Neuron (in vitro differentiated cells): Measurements from ENCODE around the gene GRB10.

Experiments
- H2AFZ ChIP-seq: one replicate; pipeline ENCODE4 v1.6.1; 2013; ENCODE audit warnings: low read depth, mild to moderate bottlenecking, inconsistent platforms, low read length, moderate library complexity
- H3K27me3 ChIP-seq: one replicate; pipeline ENCODE4 v1.6.1; 2013; ENCODE audit warnings: low read length; ENCODE audit not compliant: insufficient read depth
- H3K36me3 ChIP-seq: one replicate; pipeline ENCODE4 v1.6.1; 2013; ENCODE audit warnings: low read length; ENCODE audit not compliant: insufficient read depth
- H3K4me1 ChIP-seq: one replicate; pipeline ENCODE4 v1.6.1; 2013; ENCODE audit warnings: low read length; ENCODE audit not compliant: insufficient read depth
- H3K4me3 ChIP-seq: 2 replicates; pipeline ENCODE4 v1.5.1; 2013; ENCODE audit warnings: mild to moderate bottlenecking, low read length, moderate library complexity
- H3K9me3 ChIP-seq: one replicate; pipeline ENCODE4 v1.6.1; 2013; ENCODE audit warnings: low read length

Gene GRB10

DNA sequence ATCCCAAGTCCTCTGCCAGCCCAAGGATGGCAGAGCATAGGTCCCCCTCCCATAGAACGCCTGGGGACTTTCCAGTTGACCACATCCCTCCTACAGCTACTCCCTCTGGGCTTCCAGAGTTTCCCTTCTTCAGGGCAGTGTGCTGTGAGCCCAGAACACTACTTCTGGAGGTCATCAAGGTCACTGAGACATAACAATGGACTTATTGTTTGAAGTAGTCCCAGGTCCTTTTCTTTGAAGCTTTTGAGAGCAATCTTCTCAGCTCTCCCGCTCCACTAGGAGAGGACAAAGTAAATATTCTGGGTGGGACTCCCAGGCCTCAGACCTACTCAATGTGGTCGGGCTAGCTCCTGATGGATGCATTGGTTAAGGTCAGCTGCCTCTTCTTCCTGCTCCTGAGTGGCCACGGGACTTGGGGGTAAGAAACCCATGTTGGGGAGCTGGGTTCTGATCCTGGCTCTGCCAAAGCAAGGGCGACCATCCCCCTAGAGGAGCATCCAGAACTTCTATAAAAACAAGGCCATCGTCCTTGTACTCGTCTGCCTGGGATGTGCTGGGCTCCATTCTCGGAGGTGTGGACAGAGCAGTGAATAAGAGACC is 134.0 kb downstream of the GRB10 start:
- Histone ChIP-seq H3K27me3 (no peaks in the 10 kb centered on the region), H3K9me3 (no peaks in the 10 kb centered on the region), H2AFZ (no peak overlapping the region), H3K4me3 (no peak overlapping the region), H3K36me3 (peaks cover 7% of the 10 kb centered on the region), H3K4me1 (no peaks in the 10 kb centered on the region)

DNA sequence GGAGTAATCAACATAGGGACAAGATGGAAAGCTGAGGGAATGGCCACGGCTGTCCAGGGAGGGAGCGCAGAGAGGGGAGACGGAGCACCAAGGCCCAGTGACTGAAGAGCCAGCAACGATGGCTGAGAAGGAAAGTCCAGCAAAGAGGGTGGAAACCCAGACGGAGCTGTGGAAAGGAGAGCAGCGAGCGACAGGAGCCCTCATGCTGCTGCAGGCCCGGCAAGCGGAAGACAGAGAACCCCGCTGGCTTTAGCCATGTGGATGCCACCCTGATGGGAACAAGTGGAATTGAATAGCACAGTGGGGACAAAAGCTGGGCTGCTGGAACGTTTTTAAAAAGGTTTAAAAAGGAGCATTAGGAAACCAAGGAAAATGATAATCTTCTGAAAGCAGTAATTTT is 134.6 kb downstream of the GRB10 start:
- Histone ChIP-seq H3K4me3 (no peak overlapping the region), H3K36me3 (peaks cover 6% of the 10 kb centered on the region), H2AFZ (no peak overlapping the region), H3K9me3 (no peaks in the 10 kb centered on the region), H3K27me3 (no peaks in the 10 kb centered on the region), H3K4me1 (no peaks in the 10 kb centered on the region)

DNA sequence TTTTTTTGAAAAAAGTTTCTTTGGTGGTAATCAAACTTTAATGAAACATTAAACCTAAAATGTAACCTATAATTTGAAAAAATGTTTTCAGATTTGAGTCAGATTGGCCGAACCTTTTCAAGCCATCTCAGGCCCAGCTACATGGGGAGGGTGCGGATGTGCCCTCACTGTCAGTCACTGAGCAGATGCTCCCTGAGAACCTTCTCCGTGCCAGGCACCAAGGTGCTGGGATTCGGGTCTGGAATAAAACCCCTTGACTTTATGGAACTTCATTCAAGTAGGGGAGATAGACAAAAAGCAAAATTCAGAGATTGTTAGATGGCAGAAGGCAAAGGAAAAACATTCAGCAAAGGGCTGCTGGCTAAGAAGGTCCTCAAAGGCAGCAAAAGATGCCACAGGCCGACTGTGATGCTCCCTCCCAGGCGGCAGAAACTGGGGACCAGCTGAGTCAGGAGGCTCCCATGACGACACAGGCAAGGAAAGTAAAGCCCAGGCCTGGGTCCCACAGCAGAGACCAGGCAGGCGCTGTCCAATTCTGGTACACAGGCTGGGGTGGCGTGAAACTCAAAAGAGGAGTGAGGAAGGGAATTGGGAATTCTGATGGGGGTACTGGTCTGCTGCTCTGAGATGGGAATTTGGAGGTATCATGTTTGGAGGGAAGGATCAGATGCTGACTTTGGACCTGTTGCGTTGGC is 135.3 kb downstream of the GRB10 start:
- Histone ChIP-seq H3K9me3 (no peaks in the 10 kb centered on the region), H3K36me3 (peaks cover 6% of the 10 kb centered on the region), H2AFZ (no peak overlapping the region), H3K4me3 (no peak overlapping the region), H3K27me3 (no peaks in the 10 kb centered on the region), H3K4me1 (no peaks in the 10 kb centered on the region)

DNA sequence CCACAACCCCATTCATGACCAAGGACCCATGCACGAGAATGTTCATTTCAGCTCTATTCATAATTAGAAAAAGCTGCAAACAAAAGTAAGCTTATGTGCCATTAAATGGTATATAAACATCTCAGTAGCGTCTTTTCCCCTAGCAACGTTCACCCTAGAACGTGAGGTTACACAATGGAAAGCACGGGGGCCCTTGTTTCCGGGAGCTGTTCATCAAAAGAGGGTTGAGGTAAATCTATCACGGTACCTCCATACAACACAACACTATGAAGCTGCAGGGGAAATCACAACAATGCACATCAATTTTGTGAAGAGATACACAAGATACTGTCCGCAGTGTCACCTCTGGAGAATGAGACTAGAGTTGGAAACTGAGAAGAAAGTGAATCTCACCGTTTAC is 136.6 kb downstream of the GRB10 start:
- H3K36me3 ChIP-seq: peaks cover 6% of the 10 kb centered on the region
- H3K9me3 ChIP-seq: no peaks in the 10 kb centered on the region
- H2AFZ ChIP-seq: no peak overlapping the region
- H3K4me3 ChIP-seq: no peak overlapping the region
- no peaks in the 10 kb centered on the region for H3K27me3 ChIP-seq
- H3K4me1 ChIP-seq: no peaks in the 10 kb centered on the region

DNA sequence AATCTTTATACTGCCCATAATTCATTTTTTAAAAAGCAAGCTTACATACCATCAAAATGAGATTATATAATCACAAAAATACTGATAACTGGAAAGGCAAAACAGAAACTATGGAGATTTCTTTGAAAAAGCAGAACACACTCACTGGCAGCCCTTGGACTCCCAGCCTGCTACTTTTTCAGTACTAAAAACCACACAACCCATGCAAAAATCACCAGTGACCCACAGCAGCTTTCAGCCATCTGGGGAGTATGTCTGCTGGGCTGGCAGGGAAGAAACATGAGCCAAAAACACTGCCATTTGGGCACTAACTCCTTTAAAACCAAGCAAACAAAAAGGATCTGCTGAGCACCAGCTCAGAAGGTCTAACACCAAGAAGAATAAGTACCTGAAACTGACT is 137.5 kb downstream of the GRB10 start:
- H3K36me3 ChIP-seq: peaks cover 4% of the 10 kb centered on the region
- H3K4me1 ChIP-seq: no peaks in the 10 kb centered on the region
- H3K27me3 ChIP-seq: no peaks in the 10 kb centered on the region
- no peak overlapping the region for H2AFZ ChIP-seq
- no peaks in the 10 kb centered on the region for H3K9me3 ChIP-seq
- no peak overlapping the region for H3K4me3 ChIP-seq

DNA sequence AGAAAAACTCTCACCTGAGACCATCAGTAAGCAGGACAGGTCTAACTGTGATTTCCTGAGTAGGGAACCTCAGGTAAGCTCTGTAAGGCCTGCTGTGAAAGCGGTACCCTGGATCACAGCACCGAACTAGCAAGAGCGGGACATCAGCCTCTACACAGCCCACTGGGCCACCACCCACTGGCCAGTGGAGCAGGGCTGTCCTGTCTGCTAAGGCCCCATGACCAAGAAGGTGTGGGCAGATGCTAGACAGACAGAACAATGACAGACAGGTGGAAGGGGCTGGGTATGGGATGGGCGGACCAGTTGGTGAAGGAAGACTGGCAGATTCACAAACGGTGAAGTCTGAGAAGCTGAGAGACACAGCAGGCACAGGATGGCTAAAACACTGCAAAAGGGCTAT is 138.1 kb downstream of the GRB10 start:
- H3K36me3 ChIP-seq: peaks cover 8% of the 10 kb centered on the region
- no peak overlapping the region for H2AFZ ChIP-seq
- no peaks in the 10 kb centered on the region for H3K27me3 ChIP-seq
- H3K4me1 ChIP-seq: no peaks in the 10 kb centered on the region
- no peak overlapping the region for H3K4me3 ChIP-seq
- H3K9me3 ChIP-seq: no peaks in the 10 kb centered on the region

DNA sequence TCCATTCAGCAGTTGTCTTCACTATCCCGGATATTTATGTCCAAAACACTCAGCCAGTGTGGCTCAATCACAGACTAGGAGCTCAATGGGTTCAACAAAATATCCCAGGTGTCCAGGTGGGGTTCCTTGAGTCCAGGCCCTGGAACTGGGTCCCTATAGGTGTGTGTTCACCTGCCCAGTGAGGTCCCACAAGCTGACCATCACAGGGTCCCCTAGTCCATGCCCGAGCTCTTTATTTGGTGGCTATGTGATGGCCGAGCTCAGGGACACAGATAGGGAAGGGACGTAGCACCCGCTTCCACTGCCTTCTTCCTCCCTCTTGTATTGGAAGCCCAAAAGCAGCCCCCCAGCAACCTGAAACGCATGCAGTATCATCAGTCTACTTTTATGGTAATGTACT is 138.6 kb downstream of the GRB10 start:
- Histone ChIP-seq H3K4me1 (no peaks in the 10 kb centered on the region), H3K4me3 (no peak overlapping the region), H3K27me3 (no peaks in the 10 kb centered on the region), H3K36me3 (peaks cover 8% of the 10 kb centered on the region), H2AFZ (no peak overlapping the region), H3K9me3 (no peaks in the 10 kb centered on the region)

DNA sequence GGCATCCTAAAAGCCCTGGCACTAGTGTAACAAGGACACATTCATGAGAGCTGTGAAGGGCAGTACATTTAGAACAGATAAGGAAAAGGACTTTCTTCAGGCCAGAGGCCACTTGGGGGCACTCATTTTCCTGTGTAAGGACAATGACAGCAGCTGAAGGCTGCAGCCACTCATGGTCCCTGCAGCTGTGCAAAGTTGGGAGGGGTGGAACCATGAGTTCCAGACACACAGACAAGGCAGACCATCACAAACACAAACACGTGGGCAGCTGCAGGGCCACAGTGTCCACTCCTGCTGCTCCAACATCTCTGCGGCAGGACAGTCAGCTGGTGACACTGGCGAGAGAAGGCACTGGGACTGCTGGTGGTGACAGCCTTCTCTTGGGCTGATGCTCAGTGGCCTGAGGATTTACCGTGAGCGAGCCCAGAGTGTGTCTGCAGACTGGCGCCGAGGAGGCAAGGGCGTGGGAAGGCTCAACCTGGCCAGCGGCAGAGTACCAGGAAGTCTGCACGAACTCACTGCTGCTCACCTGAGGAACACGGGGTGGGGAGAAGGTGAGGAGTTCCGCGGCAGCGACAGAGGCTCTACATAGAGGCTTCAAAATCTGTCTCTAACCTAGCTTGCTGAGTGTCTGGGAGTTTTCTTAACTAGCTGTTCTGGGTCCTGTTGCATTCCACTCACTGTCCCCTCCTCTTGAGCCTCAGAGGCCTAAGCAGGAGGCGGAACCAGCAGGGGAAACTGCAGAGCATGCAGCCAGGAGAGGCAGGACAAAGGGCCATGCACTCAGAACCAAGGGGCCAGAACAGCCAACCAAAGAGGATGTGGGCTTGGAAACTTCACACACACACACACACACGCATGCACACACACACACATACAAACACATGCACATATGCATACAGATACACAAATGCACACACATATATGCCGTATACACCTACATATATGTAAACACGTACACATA is 141.0 kb downstream of the GRB10 start:
- Histone ChIP-seq H3K36me3 (peaks cover 6% of the 10 kb centered on the region), H3K4me1 (no peaks in the 10 kb centered on the region), H3K27me3 (no peaks in the 10 kb centered on the region), H3K4me3 (no peak overlapping the region), H2AFZ (no peak overlapping the region), H3K9me3 (no peaks in the 10 kb centered on the region)

DNA sequence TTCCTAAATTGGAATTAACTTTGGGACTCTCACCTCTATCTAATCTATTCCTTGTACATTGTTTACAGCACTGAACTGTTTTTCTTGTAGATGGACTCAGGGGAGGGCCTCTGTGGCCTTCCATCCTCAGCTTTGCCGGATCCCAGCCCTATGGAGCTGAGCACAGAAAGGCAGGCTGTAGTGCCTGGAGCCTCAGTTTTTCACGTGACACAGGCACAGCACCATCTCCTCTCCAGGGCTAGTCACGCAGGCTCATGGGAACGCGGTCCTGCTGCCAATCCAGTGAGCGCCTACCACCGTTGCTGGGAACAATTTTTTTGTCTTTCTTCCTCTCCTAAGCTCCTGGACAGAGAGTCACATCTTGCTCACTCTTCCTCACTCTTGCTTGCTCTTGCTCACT is 141.9 kb downstream of the GRB10 start:
- no peaks in the 10 kb centered on the region for H3K9me3 ChIP-seq

DNA sequence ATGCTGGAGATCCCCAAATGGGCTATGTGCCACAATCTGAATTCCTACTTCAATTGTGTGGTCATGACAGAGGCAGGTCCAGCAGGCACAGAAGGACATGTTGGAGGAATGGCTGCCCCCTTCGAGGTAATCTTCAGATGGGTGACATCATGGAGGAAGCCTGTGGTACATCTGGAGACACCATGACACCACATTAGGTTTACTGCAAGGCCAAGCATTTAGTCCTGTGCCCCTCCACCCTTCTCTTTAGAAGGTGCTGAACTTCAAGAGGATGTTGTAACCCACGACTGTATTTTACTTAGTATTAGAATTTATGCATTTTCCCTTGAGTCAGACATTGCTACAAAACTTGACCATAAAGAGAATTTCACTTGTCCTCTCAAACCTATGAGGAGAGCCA is 142.4 kb downstream of the GRB10 start:
- Histone ChIP-seq H3K4me1 (no peaks in the 10 kb centered on the region), H2AFZ (no peak overlapping the region), H3K36me3 (peaks cover 6% of the 10 kb centered on the region), H3K4me3 (no peak overlapping the region), H3K9me3 (no peaks in the 10 kb centered on the region), H3K27me3 (no peaks in the 10 kb centered on the region)

More for the DNA sequence above, 141.9 kb downstream of the GRB10 start:
- no peaks in the 10 kb centered on the region for H3K27me3 ChIP-seq
- no peak overlapping the region for H2AFZ ChIP-seq
- H3K4me1 ChIP-seq: no peaks in the 10 kb centered on the region
- H3K4me3 ChIP-seq: no peak overlapping the region
- H3K36me3 ChIP-seq: peaks cover 6% of the 10 kb centered on the region

DNA sequence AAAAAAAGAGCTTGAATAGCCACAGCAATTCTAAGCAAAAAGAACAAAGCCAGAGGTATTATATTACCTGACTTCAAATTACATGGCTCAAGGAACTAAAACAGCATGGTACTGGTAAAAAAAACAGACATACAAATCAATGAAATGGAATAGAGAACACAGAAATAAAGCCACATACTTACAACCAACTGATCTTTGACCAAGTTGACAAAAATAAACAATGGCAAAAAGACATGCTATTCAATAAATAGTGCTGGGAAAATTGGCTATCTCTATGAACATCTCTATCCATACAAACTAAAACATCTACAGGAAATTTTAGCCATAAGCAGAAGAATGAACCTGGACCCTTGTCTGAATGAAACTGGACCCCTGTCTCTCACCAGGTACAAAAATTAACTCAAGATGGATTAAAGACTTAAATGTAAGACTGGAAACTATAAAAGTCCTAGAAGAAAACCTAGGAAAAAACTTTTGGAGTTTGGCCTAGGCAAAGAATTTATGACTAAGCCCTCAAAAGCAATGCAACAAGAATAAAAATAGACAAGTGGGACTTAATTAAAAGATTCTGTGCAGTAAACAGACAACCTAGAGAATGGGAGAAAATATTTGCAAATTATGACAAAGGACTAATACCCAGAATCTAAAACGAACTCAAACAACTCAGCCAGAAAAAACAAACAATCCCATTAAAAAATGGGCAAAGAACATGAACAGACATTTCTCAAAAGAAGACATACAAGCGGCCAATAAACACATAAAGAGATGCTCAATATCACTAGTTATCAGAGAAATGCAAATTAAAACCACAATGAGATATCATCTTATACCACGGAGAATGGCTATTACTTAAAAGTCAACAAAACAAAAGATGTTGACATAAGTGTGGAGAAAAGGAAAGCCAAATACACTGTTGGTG is 144.7 kb downstream of the GRB10 start:
- no peak overlapping the region for H2AFZ ChIP-seq
- H3K9me3 ChIP-seq: no peaks in the 10 kb centered on the region
- no peak overlapping the region for H3K4me3 ChIP-seq
- no peaks in the 10 kb centered on the region for H3K27me3 ChIP-seq
- peaks cover 6% of the 10 kb centered on the region for H3K36me3 ChIP-seq
- H3K4me1 ChIP-seq: no peaks in the 10 kb centered on the region

DNA sequence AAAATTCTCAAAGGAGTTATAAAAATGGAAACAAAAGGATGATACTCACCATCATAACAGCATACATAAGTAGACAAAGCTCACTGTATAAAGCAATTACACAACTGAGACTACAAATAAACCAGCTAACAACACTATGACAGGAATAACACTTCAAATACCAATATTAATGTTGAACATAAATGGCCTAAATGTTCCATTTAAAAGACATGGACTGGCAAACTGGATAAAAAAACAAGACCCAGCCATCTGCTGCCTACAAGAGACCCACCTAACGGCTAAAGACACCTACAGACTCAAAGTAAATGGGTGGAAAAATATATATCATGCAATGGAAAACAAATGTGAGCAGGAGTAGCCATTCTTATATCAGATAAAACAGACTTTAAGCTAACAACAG is 148.3 kb downstream of the GRB10 start:
- Histone ChIP-seq H3K36me3 (peaks cover 2% of the 10 kb centered on the region), H2AFZ (no peak overlapping the region), H3K27me3 (no peaks in the 10 kb centered on the region), H3K4me3 (no peak overlapping the region), H3K4me1 (no peaks in the 10 kb centered on the region), H3K9me3 (no peaks in the 10 kb centered on the region)
